HUES48 (cell line): ENCODE results near the gene KCTD16.

Experiments used
- H3K27ac ChIP-seq: one replicate; pipeline ENCODE4 v1.7.0; 2013; ENCODE audit warnings: low read depth, low read length, inconsistent platforms
- H3K27me3 ChIP-seq: 2 replicates; pipeline ENCODE4 v1.6.1; 2013; ENCODE audit warnings: mild to moderate bottlenecking, low read length; ENCODE audit not compliant: control insufficient read depth, insufficient read depth
- H3K36me3 ChIP-seq: 2 replicates; pipeline ENCODE4 v1.6.1; 2013; ENCODE audit warnings: low read length; ENCODE audit not compliant: control insufficient read depth, insufficient read depth
- H3K4me1 ChIP-seq: 2 replicates; pipeline ENCODE4 v1.6.1; 2013; ENCODE audit warnings: mild to moderate bottlenecking, low read length; ENCODE audit not compliant: control insufficient read depth, insufficient read depth
- H3K4me3 ChIP-seq: 2 replicates; pipeline ENCODE4 v1.5.1; 2013; ENCODE audit warnings: mild to moderate bottlenecking, low read depth, low read length
- H3K9ac ChIP-seq: 2 replicates; pipeline ENCODE4 v1.6.1; 2013; ENCODE audit warnings: mild to moderate bottlenecking, low read depth, low read length, moderate library complexity
- H3K9me3 ChIP-seq: 2 replicates; pipeline ENCODE4 v1.6.1; 2013; ENCODE audit warnings: low read length; ENCODE audit not compliant: control insufficient read depth, insufficient read depth

The KCTD16 gene

DNA sequence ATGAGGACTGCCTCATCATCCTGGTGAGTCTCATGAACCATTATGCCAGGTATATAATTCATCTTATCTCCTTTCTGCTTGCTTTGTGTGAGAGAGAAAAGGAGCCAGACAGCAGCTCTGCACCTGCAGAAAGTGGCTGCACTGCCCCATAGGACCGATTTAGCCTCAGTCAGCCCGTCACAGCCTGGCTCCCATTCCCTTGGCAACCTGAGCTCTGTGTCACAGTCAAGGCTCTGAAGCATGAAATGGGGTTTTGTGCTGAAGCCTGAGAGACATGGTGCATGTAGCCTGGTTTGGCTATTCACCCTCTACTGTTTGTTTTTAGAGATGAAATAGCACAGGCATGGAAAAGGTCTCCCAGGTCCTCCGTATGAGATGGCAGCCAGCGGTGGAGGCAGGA lies 198.3 kb downstream of the KCTD16 start:
- no peak overlapping the region for H3K9ac ChIP-seq
- no peaks in the 10 kb centered on the region for H3K36me3 ChIP-seq
- H3K9me3 ChIP-seq = no peaks in the 10 kb centered on the region
- no peaks in the 10 kb centered on the region for H3K27me3 ChIP-seq
- H3K27ac ChIP-seq = no peak overlapping the region
- H3K4me3 ChIP-seq = no peak overlapping the region
- H3K4me1 ChIP-seq = no peaks in the 10 kb centered on the region

DNA sequence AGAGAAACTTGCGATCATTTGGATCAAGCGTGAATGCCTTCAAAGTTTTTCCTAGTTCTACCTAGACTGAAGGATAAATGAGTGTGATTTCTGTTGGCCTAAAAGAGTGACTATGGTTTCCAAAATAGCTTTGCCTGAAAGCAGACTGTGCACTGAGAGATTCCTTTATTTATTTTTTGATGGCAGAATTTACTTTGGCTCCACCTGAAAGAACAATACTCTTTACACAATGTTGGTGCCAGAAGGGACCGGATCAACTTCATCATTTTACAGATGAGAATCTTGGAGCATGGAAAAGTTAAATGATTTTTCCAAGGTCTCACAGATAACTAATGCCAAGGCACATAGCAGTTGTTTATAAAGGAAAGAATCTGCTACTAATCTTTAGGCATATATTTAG lies 199.6 kb downstream of the KCTD16 start:
- H3K27ac ChIP-seq = no peak overlapping the region
- no peaks in the 10 kb centered on the region for H3K4me1 ChIP-seq
- no peaks in the 10 kb centered on the region for H3K27me3 ChIP-seq
- no peak overlapping the region for H3K9ac ChIP-seq
- H3K4me3 ChIP-seq = no peak overlapping the region
- H3K36me3 ChIP-seq = no peaks in the 10 kb centered on the region
- H3K9me3 ChIP-seq = no peaks in the 10 kb centered on the region

DNA sequence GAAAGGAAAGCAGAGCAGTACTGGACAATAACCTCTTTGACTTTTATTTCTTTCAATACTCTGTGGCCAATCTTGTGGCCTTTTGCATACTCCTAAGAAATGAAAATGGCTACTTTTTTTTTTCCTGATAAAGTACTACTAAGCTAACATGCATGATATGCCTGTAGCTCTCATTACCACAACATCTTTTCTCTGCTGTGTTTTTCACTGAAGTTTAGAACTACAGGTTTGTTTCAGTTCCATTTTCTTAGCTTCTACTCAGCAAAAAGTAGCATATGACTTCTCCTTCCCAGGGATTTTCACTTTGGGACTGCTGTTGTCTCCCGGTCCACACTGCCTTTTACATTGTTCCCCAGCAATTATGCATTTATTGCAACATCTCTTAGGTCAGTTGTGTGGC lies 204.0 kb downstream of the KCTD16 start:
- Histone ChIP-seq H3K36me3 (no peaks in the 10 kb centered on the region), H3K9ac (no peak overlapping the region), H3K9me3 (no peaks in the 10 kb centered on the region), H3K27me3 (no peaks in the 10 kb centered on the region), H3K4me1 (no peaks in the 10 kb centered on the region), H3K27ac (no peak overlapping the region), H3K4me3 (no peak overlapping the region)

DNA sequence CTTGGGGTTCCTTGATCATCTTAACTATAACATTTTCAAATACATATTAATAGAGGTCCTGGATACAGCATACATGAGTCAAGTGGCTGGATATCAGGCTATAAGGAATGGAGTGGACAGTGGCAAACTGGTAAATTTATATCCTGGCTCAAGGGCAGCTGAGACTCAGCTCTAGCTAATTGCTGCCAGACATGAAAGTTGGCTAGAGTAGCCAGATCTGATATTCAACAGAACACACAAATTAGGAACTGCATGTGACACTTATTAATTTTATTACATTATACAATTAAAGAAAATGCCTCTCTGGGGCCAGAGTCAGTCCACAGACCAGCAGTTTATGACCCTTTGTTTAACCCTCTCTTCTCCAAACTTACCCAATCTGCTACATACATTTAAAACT lies 206.5 kb downstream of the KCTD16 start:
- Histone ChIP-seq H3K9me3 (no peaks in the 10 kb centered on the region), H3K27me3 (no peaks in the 10 kb centered on the region), H3K4me1 (no peaks in the 10 kb centered on the region), H3K36me3 (no peaks in the 10 kb centered on the region), H3K9ac (no peak overlapping the region), H3K4me3 (no peak overlapping the region), H3K27ac (no peak overlapping the region)

DNA sequence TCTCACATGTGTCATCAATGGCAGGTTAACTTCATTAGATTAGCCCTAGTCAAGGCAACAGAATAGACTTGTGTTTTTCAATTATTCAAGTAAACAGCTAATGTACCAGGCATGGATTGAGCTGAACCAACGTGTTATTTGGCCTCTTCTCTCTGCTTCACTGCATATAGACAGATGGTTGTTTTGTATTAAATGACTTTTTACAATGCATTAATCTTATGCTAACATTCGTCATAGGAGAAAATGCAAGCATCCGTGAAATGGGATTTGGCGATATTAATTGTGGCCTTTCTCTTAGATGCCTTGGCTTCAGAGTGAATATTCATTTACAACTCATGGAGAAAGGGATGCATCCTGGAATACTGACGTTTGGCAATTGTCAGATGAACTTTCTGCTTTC lies 208.0 kb downstream of the KCTD16 start:
- Histone ChIP-seq H3K4me1 (peaks cover 6% of the 10 kb centered on the region; the same call in 1 of the 2 replicates), H3K4me3 (no peak overlapping the region), H3K9me3 (no peaks in the 10 kb centered on the region), H3K9ac (no peak overlapping the region), H3K27ac (no peak overlapping the region), H3K27me3 (no peaks in the 10 kb centered on the region), H3K36me3 (no peaks in the 10 kb centered on the region)

DNA sequence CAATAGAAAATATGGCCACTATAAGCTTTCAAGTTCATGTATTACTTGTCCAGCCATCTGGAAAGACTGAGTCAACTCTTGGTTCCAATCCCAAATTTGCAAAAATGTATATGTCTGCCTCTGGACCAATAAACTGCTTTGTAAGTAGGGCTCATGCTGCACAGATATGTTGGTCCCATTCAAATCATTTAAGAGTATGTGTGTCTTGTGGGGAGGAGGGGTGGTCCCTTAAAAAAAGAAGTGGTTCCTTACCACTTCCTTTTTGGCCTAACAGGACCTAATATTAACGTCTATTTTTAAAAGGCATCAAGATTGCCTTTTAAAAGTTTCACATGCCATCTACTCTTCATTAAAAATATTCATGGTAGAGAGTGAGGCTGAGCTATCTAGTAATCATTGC lies 214.9 kb downstream of the KCTD16 start:
- Histone ChIP-seq H3K4me3 (no peak overlapping the region), H3K27ac (no peak overlapping the region), H3K27me3 (no peaks in the 10 kb centered on the region), H3K9me3 (no peaks in the 10 kb centered on the region), H3K9ac (no peak overlapping the region), H3K36me3 (no peaks in the 10 kb centered on the region), H3K4me1 (peaks cover 7% of the 10 kb centered on the region; the same call in 1 of the 2 replicates)

DNA sequence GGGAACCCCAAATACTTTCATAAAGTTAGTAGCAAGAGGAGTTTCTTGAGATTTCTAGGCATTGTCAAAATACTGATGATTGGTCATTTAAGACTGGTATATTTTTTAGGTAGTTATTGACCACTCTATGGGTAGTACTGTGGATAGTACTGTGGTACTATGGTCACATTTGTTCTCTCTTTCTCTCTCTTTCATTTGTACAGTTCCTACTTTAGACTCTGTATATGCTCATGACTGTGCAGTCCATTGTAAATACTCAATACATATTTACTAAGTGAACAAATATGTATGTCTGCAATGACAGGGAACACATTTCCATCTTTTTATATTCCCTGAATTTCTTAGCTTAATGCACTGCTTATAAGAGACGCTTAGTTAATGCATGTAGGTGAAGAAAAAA lies 215.6 kb downstream of the KCTD16 start:
- Histone ChIP-seq H3K4me3 (no peak overlapping the region), H3K4me1 (peaks cover 7% of the 10 kb centered on the region; the same call in 1 of the 2 replicates), H3K27me3 (no peaks in the 10 kb centered on the region), H3K27ac (no peak overlapping the region), H3K36me3 (no peaks in the 10 kb centered on the region), H3K9me3 (no peaks in the 10 kb centered on the region), H3K9ac (no peak overlapping the region)

DNA sequence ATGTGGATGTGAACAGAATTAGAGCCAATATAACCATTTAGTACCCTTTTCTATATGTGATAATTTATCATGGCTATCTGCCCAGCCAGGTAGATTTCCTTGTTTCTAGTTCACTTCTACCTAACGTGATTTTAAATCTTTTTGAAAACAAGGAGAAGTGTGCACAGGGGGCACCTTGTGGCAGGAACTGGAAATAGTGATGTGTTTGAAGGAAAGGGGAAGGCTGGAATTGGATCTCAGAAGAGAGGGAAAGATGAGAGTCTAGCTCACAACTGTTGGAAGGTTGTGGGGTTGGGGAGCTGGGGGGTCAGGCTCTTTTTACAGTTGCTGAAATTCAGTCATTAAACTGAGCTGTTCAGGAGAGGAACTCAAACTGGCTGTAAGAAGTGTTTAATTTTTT lies 219.5 kb downstream of the KCTD16 start:
- no peaks in the 10 kb centered on the region for H3K9me3 ChIP-seq
- H3K36me3 ChIP-seq = no peaks in the 10 kb centered on the region
- H3K4me3 ChIP-seq = no peak overlapping the region
- no peaks in the 10 kb centered on the region for H3K4me1 ChIP-seq
- no peak overlapping the region for H3K9ac ChIP-seq
- no peak overlapping the region for H3K27ac ChIP-seq
- no peaks in the 10 kb centered on the region for H3K27me3 ChIP-seq

DNA sequence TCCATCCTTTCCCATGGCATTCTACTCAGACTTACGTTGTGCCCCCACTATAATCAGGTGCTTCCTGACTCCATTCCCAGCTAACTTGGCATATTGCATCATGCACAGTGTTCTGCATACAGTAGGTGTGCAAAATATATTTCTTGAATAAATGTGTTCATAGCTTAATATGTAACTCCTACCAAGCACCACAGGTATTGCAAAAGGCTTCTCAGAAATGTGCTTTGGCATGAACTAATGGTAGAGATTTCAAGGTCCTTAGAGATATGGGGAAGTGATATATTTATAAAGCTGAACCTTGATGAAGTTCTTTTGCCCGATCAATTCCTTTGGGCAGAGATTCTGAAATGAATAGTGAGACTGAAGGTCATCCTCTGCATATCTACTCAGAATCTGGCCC lies 220.4 kb downstream of the KCTD16 start:
- Histone ChIP-seq H3K27me3 (no peaks in the 10 kb centered on the region), H3K9me3 (no peaks in the 10 kb centered on the region), H3K9ac (no peak overlapping the region), H3K36me3 (no peaks in the 10 kb centered on the region), H3K4me1 (no peaks in the 10 kb centered on the region), H3K27ac (no peak overlapping the region), H3K4me3 (no peak overlapping the region)

DNA sequence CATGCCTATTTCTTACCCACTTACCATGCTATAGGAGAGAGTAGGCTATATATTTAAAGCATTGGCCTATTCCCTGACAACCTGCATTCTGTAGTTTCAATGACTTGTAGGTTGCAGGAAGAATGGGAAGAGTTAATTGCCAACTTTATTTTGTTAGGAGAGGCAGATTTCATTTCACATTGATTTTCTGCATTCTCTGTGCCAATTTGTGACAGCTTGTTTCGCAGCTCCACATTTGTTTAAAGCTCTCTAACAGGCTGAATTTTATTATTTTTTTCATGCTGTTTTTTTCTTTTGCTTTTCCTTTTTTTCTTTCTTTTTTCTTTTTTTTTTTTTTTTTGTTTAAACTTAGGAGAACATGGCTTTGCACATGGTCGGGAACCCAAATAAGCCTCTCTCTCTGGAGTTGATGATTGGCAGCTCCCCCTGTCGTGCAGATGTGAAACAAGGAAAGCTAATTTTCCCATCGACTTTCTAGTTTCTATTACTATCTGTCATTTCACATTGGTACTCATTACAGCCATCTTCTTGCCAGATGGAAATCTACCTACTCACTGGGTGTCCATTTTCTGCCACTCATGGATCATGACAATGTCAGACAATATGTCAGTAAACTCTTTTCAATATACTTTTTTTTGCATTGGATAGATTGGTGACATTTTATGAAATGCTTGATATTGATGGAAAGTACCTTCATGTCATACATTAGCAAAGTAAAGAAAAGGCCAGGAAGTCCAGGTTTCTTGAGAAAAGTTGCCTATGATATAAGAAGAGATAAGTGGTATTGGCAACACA lies 223.2 kb downstream of the KCTD16 start:
- no peaks in the 10 kb centered on the region for H3K4me1 ChIP-seq
- no peaks in the 10 kb centered on the region for H3K27me3 ChIP-seq
- H3K36me3 ChIP-seq = no peaks in the 10 kb centered on the region
- H3K27ac ChIP-seq = no peak overlapping the region
- no peak overlapping the region for H3K4me3 ChIP-seq
- H3K9me3 ChIP-seq = no peaks in the 10 kb centered on the region
- H3K9ac ChIP-seq = no peak overlapping the region

DNA sequence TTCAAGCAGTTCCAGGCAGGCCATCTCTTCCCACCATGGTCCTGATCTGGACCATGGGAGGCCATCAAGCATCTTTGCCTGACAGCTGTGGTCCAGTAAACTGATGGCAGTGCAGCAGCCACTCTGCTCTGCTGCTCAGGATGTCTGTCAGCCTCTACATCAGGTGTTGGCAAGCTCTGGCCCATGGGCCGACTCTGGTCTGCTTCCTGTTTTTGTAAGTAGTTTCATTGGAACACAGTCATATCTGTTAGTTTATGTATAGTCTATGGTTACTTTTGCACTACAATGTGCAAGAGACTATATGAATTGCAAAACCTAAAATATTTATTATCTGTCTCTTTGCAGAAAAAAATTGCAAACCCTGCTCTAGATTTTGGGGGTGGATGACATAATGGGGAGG lies 225.0 kb downstream of the KCTD16 start:
- no peak overlapping the region for H3K9ac ChIP-seq
- no peaks in the 10 kb centered on the region for H3K27me3 ChIP-seq
- no peak overlapping the region for H3K4me3 ChIP-seq
- no peaks in the 10 kb centered on the region for H3K9me3 ChIP-seq
- no peak overlapping the region for H3K27ac ChIP-seq
- H3K36me3 ChIP-seq = no peaks in the 10 kb centered on the region
- H3K4me1 ChIP-seq = no peaks in the 10 kb centered on the region
